T-helper 2 cell treated with Interferon-gamma antibody and Interleukin-4, amounts not matched to agents 5 μg/mL and 100 μg/mL, for 36 hours (primary cell): Measurements from ENCODE around the gene FAM110C.
"Not testable (repeated sequence)": the region's sequence is repeated elsewhere in the genome, so short reads cannot be mapped to it uniquely, and the experiment has no call there.

Experiments used
- DNase-seq: peaks from one replicate; pipeline ENCODE4 v3.0.0; 2021; ENCODE audit warnings: low spot score
- H3K27ac Mint-ChIP-seq: one replicate; pipeline ENCODE4 v1.8.0; 2021; ENCODE audit warnings: mild to moderate bottlenecking, mixed read lengths
- H3K27me3 Mint-ChIP-seq: one replicate; pipeline ENCODE4 v1.8.0; 2021; ENCODE audit warnings: low read depth, mixed read lengths
- H3K36me3 Mint-ChIP-seq: one replicate; pipeline ENCODE4 v1.8.0; 2021; ENCODE audit warnings: low read depth, mixed read lengths
- H3K4me1 Mint-ChIP-seq: one replicate; pipeline ENCODE4 v1.8.0; 2021; ENCODE audit warnings: low read depth, mixed read lengths
- H3K4me3 Mint-ChIP-seq: one replicate; pipeline ENCODE4 v1.8.0; 2022; ENCODE audit warnings: mild to moderate bottlenecking, moderate library complexity, mixed read lengths
- H3K9me3 Mint-ChIP-seq: one replicate; pipeline ENCODE4 v1.8.0; 2021; ENCODE audit warnings: mixed read lengths

The FAM110C gene

DNA sequence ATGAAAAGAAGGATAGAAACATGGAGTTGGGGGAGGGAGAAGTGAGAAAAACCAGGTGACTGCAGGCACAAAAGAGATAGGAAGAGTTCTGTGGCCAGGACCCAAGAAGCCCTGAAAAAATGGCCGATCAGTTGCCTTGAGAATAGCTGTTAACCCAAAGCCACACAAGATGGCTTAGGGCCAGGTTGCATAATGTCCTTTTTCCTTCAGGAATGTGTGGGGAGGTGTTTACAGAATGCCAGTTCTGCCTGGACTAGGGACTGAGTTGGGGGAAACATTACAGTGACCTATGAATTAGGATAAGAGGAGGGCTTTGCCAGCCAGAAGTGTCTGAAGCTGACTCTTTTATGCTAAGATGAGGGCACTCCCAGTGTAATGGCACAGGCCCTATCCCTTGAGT, 17.1 kb downstream of the FAM110C start:
- H3K27ac Mint-ChIP-seq = peak overlapping the region; percentile 29

DNA sequence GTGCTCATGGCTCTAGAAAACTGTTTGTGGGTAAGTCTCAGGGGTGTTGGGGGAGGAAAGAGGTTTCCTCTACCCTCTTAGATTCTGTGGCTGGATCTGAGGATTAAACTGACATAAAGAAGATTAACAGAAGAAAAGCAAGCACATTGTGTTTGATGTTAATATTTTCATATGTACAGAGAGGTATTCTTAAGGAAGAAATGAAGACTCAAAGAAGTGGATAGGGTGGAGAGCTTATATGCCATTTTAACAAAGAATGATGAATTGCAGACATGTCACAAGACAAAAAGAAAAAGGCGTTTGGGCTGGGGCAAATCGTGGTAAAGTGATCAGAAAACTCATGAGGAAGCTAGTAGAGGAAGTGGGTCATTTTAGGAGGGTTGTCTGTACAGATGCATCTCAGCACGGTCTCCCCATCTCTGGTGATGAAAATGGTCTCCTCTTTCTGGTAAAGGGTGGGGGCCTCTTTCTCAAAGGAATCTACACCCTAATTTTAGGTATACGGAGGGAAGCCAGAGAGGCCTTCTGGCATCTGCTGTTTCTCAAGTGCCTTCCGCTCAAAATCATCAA, 17.8 kb downstream of the FAM110C start:
- H3K4me1 Mint-ChIP-seq = peaks cover 71% of the 10 kb centered on the region
- peak overlapping the region; percentile 1 for H3K4me3 Mint-ChIP-seq
- H3K27me3 Mint-ChIP-seq = no peaks in the 10 kb centered on the region
- peaks cover 3% of the 10 kb centered on the region for H3K9me3 Mint-ChIP-seq
- H3K27ac Mint-ChIP-seq = peak overlapping the region; percentile 47
- H3K36me3 Mint-ChIP-seq = peaks cover 8% of the 10 kb centered on the region
- no peak for DNase-seq

More for the DNA sequence above, 17.1 kb downstream of the FAM110C start:
- H3K27me3 Mint-ChIP-seq = no peaks in the 10 kb centered on the region
- H3K4me1 Mint-ChIP-seq = peaks cover 72% of the 10 kb centered on the region
- H3K36me3 Mint-ChIP-seq = peaks cover 6% of the 10 kb centered on the region
- no peak for DNase-seq
- peaks cover 3% of the 10 kb centered on the region for H3K9me3 Mint-ChIP-seq
- peak overlapping the region; percentile 5 for H3K4me3 Mint-ChIP-seq

DNA sequence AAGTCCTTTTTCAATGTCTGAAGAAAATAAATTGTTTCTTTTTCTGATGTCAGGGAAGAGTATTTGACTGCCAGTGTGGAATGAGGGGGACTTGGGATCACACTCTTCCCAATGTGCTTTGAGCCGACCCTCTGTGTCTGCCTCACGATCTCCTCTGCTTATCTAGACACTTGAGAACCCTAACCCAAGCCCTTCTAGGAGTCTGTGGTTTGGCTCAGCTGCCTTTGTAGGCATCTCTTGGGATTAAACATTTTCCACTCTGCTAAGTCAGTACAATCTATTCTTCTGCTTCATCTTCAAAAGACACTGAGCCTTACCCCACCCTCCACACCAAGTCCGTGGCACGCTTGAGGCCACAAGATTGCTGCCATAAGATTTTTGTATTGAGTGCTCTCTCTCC, 19.4 kb downstream of the FAM110C start:
- H3K36me3 Mint-ChIP-seq = peaks cover 8% of the 10 kb centered on the region
- H3K9me3 Mint-ChIP-seq = peaks cover 11% of the 10 kb centered on the region
- no peak overlapping the region for H3K4me3 Mint-ChIP-seq
- H3K4me1 Mint-ChIP-seq = peaks cover 63% of the 10 kb centered on the region
- no peak overlapping the region for H3K27ac Mint-ChIP-seq
- DNase-seq = no peak
- no peaks in the 10 kb centered on the region for H3K27me3 Mint-ChIP-seq

DNA sequence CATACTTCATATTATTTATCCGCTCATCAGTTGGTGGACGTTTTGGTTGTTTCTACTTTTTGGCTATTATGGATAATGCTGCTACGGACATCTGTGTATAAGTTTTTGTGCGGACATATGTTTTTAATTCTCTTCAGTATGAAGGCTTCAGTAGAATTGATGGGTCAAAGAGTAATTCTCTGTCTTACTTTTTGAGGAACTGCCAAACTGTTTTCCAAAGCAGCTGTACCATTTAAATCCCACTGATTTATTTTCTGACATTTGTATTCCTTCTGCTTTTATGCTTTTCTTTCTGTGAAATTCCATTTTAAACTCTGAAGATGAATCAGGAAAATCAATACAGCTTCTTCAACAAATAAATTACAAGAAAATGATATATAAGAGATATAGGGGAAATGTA, 20.8 kb downstream of the FAM110C start:
- no peak for DNase-seq
- H3K4me1 Mint-ChIP-seq = peaks cover 57% of the 10 kb centered on the region
- H3K36me3 Mint-ChIP-seq = peaks cover 8% of the 10 kb centered on the region
- peaks cover 11% of the 10 kb centered on the region for H3K9me3 Mint-ChIP-seq
- no peak overlapping the region for H3K27ac Mint-ChIP-seq
- no peaks in the 10 kb centered on the region for H3K27me3 Mint-ChIP-seq
- no peak overlapping the region for H3K4me3 Mint-ChIP-seq

DNA sequence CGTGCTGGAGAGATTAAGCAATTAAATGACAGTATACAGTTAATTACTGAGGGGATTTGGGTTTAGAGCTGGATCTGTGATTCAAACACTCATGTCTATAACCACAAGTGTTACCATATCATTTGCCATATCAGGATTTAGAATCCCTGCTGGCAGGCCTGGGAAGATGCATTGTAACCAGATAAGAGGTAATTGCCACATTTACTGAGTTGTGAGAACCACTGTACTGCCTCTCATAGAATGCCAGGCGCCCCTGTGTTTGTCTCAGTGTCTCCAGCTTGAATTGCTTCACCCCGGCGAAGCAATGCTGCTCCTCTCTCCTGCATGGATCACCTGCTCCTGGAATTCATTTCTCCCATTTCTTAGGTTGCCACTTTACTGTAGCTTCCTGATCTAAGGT, 21.7 kb downstream of the FAM110C start:
- not testable (repeated sequence) for DNase-seq, H3K27me3 Mint-ChIP-seq, H3K36me3 Mint-ChIP-seq
- Mint-ChIP-seq H3K4me3 (peak overlapping the region; percentile 37), H3K9me3 (peaks cover 11% of the 10 kb centered on the region), H3K4me1 (peaks cover 49% of the 10 kb centered on the region), H3K27ac (peak overlapping the region; percentile 77)

DNA sequence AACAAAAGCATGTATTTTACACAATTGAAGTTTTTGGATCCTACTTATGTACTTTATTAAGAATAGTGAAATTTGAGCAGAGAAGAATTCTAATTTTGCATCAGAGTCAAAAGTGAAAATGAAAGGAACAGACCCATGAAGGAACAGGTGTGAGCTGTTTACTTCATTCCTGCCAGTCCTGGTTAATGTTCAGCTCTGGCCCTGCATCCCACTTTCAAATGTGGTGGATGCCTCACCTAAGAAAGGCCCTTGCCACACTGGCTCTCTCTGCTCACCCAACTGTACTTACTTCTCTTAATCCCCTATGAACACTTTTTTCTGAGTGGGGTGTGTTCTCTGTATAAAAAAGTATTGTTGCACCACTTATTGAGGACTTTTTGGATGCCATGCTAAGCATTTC, 22.2 kb downstream of the FAM110C start:
- peaks cover 3% of the 10 kb centered on the region for H3K36me3 Mint-ChIP-seq
- no peaks in the 10 kb centered on the region for H3K27me3 Mint-ChIP-seq
- H3K4me3 Mint-ChIP-seq = peak overlapping the region; percentile 37
- DNase-seq = no peak
- H3K9me3 Mint-ChIP-seq = peaks cover 11% of the 10 kb centered on the region
- peaks cover 44% of the 10 kb centered on the region for H3K4me1 Mint-ChIP-seq
- peak overlapping the region; percentile 77 for H3K27ac Mint-ChIP-seq

DNA sequence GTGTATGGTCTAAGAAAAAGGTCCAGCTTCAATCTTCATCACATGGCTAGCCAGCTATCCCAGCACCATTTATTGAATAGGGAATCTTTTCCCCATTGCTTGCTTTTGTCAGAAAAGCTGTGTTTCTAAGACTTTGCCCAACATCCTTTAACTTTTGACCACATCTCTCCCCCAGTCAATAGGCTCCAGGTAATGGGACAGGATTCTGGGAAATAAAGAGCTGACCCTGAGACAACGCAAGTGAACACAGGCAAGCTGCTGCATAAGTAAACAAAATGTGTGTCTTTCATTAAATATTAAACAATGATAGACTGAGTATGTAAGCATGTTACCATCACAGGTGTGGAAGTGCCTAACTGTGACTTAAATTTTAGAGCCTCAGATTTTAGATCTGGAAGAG, 23.0 kb downstream of the FAM110C start:
- peaks cover 36% of the 10 kb centered on the region for H3K4me1 Mint-ChIP-seq
- no peak overlapping the region for H3K27ac Mint-ChIP-seq
- no peaks in the 10 kb centered on the region for H3K27me3 Mint-ChIP-seq
- no peak for DNase-seq
- no peak overlapping the region for H3K4me3 Mint-ChIP-seq
- H3K36me3 Mint-ChIP-seq = peaks cover 3% of the 10 kb centered on the region
- peaks cover 11% of the 10 kb centered on the region for H3K9me3 Mint-ChIP-seq

DNA sequence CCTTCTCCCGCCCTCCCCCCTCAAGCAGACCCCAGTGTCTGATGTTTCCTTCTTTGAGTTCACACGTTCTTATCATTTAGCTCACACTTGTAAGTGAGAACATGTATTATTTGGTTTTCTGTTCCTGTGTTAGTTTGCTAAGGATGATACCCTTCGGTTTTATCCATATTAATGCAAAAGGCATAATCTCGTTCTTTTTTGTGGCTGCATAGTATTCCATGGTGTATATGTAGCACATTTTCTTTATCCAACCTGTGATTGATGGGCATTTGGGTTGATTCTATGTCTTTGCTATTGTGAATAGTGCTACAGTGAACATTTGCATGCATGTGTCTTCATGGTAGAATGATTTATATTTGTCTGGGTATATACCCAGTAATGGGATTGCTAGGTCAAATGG, 24.1 kb downstream of the FAM110C start:
- H3K27me3 Mint-ChIP-seq, H3K36me3 Mint-ChIP-seq, DNase-seq, H3K9me3 Mint-ChIP-seq, H3K4me3 Mint-ChIP-seq, H3K27ac Mint-ChIP-seq: not testable (repeated sequence)
- H3K4me1 Mint-ChIP-seq = peaks cover 27% of the 10 kb centered on the region

DNA sequence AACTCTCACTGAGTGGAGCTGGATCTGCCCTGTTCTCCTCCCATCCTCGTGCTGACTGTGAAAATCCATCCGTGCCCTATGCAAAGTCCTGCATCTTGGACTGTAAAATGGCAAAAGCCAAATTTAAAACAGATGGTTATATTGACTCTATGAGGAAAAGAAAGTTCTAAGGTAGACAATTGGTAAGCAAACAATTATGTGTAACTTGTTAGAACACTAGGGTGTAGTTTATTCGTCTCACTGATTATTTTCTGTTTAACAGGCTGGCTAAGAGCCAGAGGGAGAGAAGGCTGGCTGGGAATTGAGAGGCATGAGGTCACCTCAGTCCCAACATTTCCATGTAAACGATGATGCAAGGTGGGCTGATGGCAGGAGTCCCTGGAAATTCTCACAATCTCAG, 26.0 kb downstream of the FAM110C start:
- H3K4me1 Mint-ChIP-seq = peaks cover 27% of the 10 kb centered on the region
- H3K4me3 Mint-ChIP-seq, H3K27me3 Mint-ChIP-seq, H3K36me3 Mint-ChIP-seq, DNase-seq, H3K27ac Mint-ChIP-seq, H3K9me3 Mint-ChIP-seq: not testable (repeated sequence)

DNA sequence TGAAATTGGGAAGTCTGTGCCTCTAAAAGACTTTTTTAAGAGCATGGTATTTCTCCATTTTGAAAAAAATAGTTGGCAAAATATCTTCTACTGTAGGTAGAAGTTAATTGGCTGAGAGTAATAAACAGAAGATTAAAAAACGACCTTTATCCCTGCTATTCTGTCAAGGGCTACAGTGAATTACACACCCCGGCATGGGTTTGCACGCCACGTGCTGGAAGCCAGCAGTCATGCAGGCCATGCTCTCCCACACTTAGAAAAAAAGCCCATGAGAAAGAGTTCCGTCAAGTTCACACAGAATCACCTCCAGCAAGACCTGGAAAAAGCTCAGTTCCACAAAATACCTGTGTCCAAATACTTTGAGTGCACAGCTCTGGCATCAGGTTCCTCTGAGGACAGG, 26.8 kb downstream of the FAM110C start:
- Mint-ChIP-seq H3K36me3 (peaks cover 1% of the 10 kb centered on the region), H3K27ac (no peak overlapping the region), H3K4me3 (no peak overlapping the region), H3K4me1 (peaks cover 29% of the 10 kb centered on the region), H3K9me3 (peaks cover 7% of the 10 kb centered on the region), H3K27me3 (peaks cover 3% of the 10 kb centered on the region)
- DNase-seq = no peak

DNA sequence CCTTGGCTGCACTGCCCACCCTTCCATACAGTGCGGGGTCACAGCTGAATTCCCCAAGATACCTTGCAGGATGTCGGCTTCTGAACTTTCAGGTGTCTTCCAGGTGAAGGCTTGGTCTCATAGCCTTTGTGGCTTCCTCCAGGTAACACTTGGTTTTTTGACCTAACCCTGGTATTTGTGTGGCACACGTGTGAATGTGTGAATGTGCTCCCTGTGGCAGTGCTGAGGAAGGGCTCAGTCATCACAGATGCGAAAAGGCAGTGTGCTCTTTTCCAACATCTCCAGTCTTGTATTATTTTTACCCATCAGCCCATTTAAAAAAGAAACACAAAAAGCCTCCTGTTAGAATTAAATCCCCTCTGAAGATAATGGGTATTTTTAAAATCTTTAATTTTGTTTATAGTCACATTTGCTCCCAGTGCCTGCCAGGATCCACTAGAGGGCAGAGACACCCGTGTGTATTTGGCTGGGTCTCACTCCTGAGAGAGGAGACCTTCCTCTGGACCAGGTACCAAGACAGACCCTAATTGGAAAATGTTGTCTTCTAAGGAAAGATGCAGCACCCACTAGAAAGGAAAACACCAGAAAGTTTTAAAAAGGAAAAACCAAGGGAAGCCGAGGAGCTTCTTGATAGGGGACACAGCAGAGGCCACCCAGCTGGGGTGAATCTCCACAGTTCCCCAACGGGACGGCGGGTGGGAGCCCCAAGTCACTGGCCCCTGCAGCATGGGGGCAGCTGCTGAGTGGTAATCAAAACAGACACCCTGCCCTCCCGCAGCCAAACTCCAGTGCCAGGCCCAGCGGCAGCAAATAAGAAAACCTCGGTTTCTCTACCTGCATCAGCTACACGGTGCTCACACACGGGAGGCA, 27.7 kb downstream of the FAM110C start:
- Mint-ChIP-seq H3K4me3 (no peak overlapping the region), H3K27ac (no peak overlapping the region), H3K9me3 (peaks cover 7% of the 10 kb centered on the region), H3K27me3 (peaks cover 5% of the 10 kb centered on the region), H3K36me3 (no peaks in the 10 kb centered on the region), H3K4me1 (peaks cover 21% of the 10 kb centered on the region)
- DNase-seq = no peak

DNA sequence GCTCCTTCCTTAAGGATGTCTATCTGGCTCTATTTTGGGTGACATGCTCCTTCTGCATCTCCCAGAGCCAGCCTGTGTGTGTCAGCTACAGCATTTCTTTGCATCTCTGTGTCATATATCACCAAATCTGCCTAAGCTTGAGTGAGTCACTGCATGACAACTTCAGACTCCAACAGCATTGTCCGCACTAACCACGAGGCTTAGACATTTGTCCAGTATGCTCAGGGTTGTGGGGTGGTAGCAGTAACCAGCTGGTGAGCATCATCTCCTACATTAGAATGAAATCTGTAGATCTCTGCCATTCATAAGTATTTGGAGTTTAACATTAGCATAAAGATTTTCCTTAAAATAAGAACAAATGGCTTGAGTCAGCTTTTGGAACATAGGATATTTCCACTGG, 30.4 kb downstream of the FAM110C start:
- not testable (repeated sequence) for H3K9me3 Mint-ChIP-seq, H3K36me3 Mint-ChIP-seq, H3K27ac Mint-ChIP-seq, H3K27me3 Mint-ChIP-seq, H3K4me3 Mint-ChIP-seq, DNase-seq
- peaks cover 11% of the 10 kb centered on the region for H3K4me1 Mint-ChIP-seq

DNA sequence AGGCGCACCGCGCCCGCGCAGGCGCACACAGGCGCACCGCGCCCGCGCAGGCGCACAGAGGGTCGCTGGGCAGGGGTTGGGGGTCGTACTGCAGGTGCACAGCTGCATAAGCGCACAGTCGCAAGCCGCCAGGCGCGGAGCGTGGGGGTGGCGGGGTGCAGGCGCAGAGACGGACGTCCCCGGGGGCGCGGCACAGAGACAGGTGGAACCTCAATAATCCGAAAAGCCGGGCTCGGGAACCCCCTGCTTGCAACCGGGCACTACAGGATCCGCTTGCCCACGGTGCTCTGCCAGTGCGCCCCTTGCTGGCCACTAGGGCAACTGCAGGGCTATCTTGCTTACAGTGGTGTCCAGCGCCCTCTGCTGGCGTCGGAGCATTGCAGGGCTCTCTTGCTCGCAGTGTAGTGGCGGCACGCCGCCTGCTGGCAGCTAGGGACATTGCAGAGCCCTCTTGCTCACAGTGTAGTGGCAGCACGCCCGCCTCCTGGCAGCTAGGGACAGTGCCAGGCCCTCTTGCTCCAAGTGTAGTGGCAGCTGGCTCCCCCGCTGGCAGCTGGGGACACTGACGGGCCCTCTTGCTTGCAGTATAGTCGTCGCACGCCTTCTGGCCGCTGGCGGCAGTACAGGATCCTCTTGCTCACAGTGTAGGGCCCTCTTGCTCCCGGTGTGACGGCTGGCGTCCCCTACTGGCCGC, 34.9 kb downstream of the FAM110C start:
- no peak overlapping the region for H3K4me3 Mint-ChIP-seq
- no peak overlapping the region for H3K27ac Mint-ChIP-seq
- peaks cover 11% of the 10 kb centered on the region for H3K4me1 Mint-ChIP-seq
- H3K36me3 Mint-ChIP-seq = no peaks in the 10 kb centered on the region
- no peaks in the 10 kb centered on the region for H3K9me3 Mint-ChIP-seq
- peaks cover 5% of the 10 kb centered on the region for H3K27me3 Mint-ChIP-seq
- peak; percentile 61 for DNase-seq

DNA sequence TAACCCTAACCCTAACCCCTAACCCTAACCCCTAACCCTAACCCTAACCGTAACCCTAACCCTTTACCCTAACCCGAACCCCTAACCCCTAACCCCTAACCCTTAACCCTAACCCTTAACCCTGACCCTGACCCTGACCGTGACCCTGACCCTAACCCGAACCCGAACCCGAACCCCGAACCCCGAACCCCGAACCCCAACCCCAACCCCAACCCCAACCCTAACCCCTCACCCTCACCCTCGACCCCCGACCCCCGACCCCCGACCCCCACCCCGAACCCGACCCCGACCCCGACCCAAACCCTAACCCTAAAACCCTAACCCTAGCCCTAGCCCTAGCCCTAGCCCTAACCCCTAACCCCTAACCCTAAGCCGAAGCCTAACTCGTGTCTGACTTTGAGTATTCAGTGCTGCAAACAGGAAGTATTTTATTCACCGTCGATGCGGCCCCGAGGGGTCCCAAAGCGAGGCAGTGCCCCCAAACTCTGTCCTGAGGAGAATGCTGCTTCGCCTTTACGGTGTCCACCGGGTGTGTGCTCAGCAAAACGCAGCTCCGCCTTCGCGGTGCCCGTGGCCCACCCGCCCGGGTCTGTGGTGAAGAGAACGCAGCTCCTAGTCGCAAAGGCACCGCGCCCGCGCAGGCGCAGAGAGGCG, 36.0 kb downstream of the FAM110C start:
- H3K9me3 Mint-ChIP-seq = no peaks in the 10 kb centered on the region
- H3K36me3 Mint-ChIP-seq = no peaks in the 10 kb centered on the region
- no peak for DNase-seq
- H3K27ac Mint-ChIP-seq = no peak overlapping the region
- no peak overlapping the region for H3K4me3 Mint-ChIP-seq
- H3K4me1 Mint-ChIP-seq = peaks cover 7% of the 10 kb centered on the region
- peaks cover 2% of the 10 kb centered on the region for H3K27me3 Mint-ChIP-seq
